HG03432 (cell line): Measurements from ENCODE around the gene ZNF385A.

Source experiments
- ATAC-seq: cut with Tn5 transposase; IDR thresholded peaks from one replicate; pipeline ENCODE4 v1.9.1; 2021; ENCODE audit warnings: mild to moderate bottlenecking, moderate library complexity; ENCODE audit not compliant: unreplicated experiment

The ZNF385A gene

GRCh38 chr12:54416687-54417603 is 32.4 kb upstream of the ZNF385A start:
- no peak for ATAC-seq

- no peak for ATAC-seq
Measured at GRCh38 chr12:54415221-54415929, 30.8 kb upstream of the ZNF385A start.

- ATAC-seq, result peak; percentile 66
Measured at GRCh38 chr12:54413284-54414190, 29.0 kb upstream of the ZNF385A start.

GRCh38 chr12:54412786-54413185 is 28.3 kb upstream of the ZNF385A start:
- peak; percentile 36 for ATAC-seq

GRCh38 chr12:54412348-54412747 is 27.8 kb upstream of the ZNF385A start:
- no peak for ATAC-seq

- ATAC-seq, result no peak
Measured at GRCh38 chr12:54411391-54412241, 27.1 kb upstream of the ZNF385A start.

GRCh38 chr12:54409267-54409666 is 24.7 kb upstream of the ZNF385A start:
- no peak for ATAC-seq

- ATAC-seq, result no peak
Measured at GRCh38 chr12:54407183-54407905, 22.8 kb upstream of the ZNF385A start.

GRCh38 chr12:54405573-54405972 is 21.0 kb upstream of the ZNF385A start:
- no peak for ATAC-seq

- ATAC-seq, result no peak
Measured at GRCh38 chr12:54405106-54405505, 20.6 kb upstream of the ZNF385A start.

- no peak for ATAC-seq
Measured at GRCh38 chr12:54404061-54405004, 19.8 kb upstream of the ZNF385A start.

GRCh38 chr12:54401119-54401518 is 16.6 kb upstream of the ZNF385A start:
- ATAC-seq, result no peak

- peak; percentile 78 for ATAC-seq
Measured at GRCh38 chr12:54398995-54399793, 14.7 kb upstream of the ZNF385A start.

- no peak for ATAC-seq
Measured at GRCh38 chr12:54398218-54398617, 13.7 kb upstream of the ZNF385A start.

GRCh38 chr12:54397157-54397556 is 12.6 kb upstream of the ZNF385A start:
- ATAC-seq, result no peak

- ATAC-seq, result no peak
Measured at GRCh38 chr12:54395545-54395944, 11.0 kb upstream of the ZNF385A start.

GRCh38 chr12:54394986-54395385 is 10.5 kb upstream of the ZNF385A start:
- no peak for ATAC-seq
